ENCODE data around the gene PRX.
A peak's percentile ranks its signal among the peaks of the same experiment; 100 is the strongest.

The PRX gene

DNA sequence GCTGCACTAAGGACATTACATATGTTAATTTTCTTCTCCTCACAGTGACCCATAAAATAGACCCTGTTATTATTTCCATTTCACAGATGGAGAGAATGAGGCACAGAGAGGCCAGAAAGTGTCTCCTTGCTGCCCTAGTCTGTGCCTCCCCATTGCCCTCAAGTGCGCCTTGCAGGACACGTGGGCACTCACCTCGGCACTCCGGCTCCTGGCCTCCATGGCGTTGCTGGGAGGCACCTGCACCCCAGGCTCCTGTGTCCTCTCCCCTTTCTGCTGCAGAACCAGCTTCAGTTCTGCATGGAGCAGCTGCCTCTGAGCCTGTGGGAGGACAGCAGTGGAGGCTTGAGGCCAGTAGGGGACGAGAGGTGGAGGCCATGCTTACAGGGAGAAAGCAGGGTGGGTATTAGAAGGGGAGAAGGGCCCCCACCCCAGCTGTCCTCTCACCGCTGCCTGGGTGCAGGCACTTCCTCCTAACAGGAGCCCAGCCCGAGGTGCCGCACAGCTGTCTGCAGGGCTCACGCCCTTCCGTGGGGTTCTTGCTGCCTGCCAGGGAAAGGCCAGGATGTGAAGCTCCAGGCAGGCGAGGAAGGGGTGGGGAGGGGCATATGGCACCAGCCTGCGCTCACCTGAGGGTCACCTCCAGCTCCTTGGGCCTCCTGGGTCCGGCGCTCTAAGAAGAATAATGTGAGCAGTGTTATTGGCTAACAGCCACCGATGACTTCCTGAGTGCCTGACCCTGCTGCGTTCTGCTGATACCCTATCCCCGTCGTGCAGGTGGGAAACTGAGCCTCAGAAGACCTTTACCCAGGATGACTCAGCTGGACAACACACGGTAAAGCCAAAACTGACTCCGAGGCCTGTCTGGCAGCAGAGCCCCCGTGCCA, 5.2 kb downstream of the PRX start:
- Histone ChIP-seq H3K27ac (ENCODE audit: low read depth, low read length, poor library complexity, severe bottlenecking) (peak overlapping the region; percentile 96), H3K4me1 (ENCODE audit: insufficient read depth, low read length, severe bottlenecking) (peaks cover 62% of the 10 kb centered on the region), H3K36me3 (ENCODE audit: insufficient read depth, low read length) (no peaks in the 10 kb centered on the region), H3K4me3 (ENCODE audit: low read depth, low read length, poor library complexity, severe bottlenecking) (peak overlapping the region; percentile 18), H3K27me3 (ENCODE audit: insufficient read depth, low read length) (no peaks in the 10 kb centered on the region), H3F3A (ENCODE audit: insufficient read depth, low read length) (no peaks in the 10 kb centered on the region), H4K20me1 (ENCODE audit: insufficient read depth, low read length) (no peaks in the 10 kb centered on the region), H3K9ac (ENCODE audit: low read length) (peak overlapping the region; percentile 21; the same call in 1 of the 2 replicates), H2AFZ (ENCODE audit: low read length) (no peak overlapping the region), H3K9me3 (ENCODE audit: low read length) (no peaks in the 10 kb centered on the region), H3K4me2 (ENCODE audit: low read length) (peak overlapping the region; percentile 51), H3K9me2 (ENCODE audit: low read depth, low read length) (no peaks in the 10 kb centered on the region), H3K79me2 (ENCODE audit: insufficient read depth, low read length) (no peaks in the 10 kb centered on the region)
- no peak for TF ChIP-seq EZH2 (IDR thresholded peaks at IDR 0.05; ENCODE audit: borderline replicate concordance, low read length)
- TF ChIP-seq, protein P1, sequence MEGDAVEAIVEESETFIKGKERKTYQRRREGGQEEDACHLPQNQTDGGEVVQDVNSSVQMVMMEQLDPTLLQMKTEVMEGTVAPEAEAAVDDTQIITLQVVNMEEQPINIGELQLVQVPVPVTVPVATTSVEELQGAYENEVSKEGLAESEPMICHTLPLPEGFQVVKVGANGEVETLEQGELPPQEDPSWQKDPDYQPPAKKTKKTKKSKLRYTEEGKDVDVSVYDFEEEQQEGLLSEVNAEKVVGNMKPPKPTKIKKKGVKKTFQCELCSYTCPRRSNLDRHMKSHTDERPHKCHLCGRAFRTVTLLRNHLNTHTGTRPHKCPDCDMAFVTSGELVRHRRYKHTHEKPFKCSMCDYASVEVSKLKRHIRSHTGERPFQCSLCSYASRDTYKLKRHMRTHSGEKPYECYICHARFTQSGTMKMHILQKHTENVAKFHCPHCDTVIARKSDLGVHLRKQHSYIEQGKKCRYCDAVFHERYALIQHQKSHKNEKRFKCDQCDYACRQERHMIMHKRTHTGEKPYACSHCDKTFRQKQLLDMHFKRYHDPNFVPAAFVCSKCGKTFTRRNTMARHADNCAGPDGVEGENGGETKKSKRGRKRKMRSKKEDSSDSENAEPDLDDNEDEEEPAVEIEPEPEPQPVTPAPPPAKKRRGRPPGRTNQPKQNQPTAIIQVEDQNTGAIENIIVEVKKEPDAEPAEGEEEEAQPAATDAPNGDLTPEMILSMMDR (IDR thresholded peaks at IDR 0.05; ENCODE audit: low read length) = no peak

- TF ChIP-seq EZH2 (IDR thresholded peaks at IDR 0.05; ENCODE audit: borderline replicate concordance, low read length) = no peak
- TF ChIP-seq, protein P1 (IDR thresholded peaks at IDR 0.05; ENCODE audit: low read length) = no peak
- Histone ChIP-seq H3K27ac (ENCODE audit: low read depth, low read length, poor library complexity, severe bottlenecking) (peak overlapping the region; percentile 32), H3K79me2 (ENCODE audit: insufficient read depth, low read length) (no peaks in the 10 kb centered on the region), H3K4me3 (ENCODE audit: low read depth, low read length, poor library complexity, severe bottlenecking) (peak overlapping the region; percentile 63), H2AFZ (ENCODE audit: low read length) (peak overlapping the region; percentile 96; the same call in 1 of the 2 replicates), H3K9me2 (ENCODE audit: low read depth, low read length) (no peaks in the 10 kb centered on the region), H3K27me3 (ENCODE audit: insufficient read depth, low read length) (no peaks in the 10 kb centered on the region), H3K4me1 (ENCODE audit: insufficient read depth, low read length, severe bottlenecking) (peaks cover 19% of the 10 kb centered on the region), H3F3A (ENCODE audit: insufficient read depth, low read length) (no peaks in the 10 kb centered on the region), H3K9me3 (ENCODE audit: low read length) (no peaks in the 10 kb centered on the region), H4K20me1 (ENCODE audit: insufficient read depth, low read length) (no peaks in the 10 kb centered on the region), H3K9ac (ENCODE audit: low read length) (peak overlapping the region; percentile 61), H3K36me3 (ENCODE audit: insufficient read depth, low read length) (no peaks in the 10 kb centered on the region), H3K4me2 (ENCODE audit: low read length) (peak overlapping the region; percentile 93)
Observed at GRCh38 chr19:40403262-40403984, 9.8 kb downstream of the PRX start.

DNA sequence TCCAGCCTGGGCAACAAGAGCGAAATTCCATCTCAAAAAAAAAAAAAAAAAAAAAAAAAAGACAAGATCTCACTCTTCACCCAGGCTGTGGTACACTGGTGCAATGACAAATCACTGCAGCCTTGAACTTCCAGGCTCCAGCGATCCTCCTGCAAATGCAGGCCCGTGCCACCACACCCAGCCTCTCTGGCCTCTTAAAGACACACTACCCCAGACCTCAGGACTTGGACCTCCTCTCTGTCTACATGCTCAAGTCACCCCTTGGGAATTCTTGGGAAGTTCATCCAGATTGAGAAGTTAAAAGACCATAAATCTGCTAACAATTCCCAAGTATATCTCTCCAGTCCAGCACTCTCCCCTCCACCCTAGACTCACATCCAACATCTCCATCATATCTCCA, 12.6 kb downstream of the PRX start:
- Histone ChIP-seq H3K27ac (ENCODE audit: low read depth, low read length, poor library complexity, severe bottlenecking) (no peak overlapping the region), H3K4me2 (ENCODE audit: low read length) (no peak overlapping the region), H3K27me3 (ENCODE audit: insufficient read depth, low read length) (peaks cover 3% of the 10 kb centered on the region), H3K9me2 (ENCODE audit: low read depth, low read length) (no peaks in the 10 kb centered on the region), H2AFZ (ENCODE audit: low read length) (no peak overlapping the region), H3K9ac (ENCODE audit: low read length) (no peak overlapping the region), H3K36me3 (ENCODE audit: insufficient read depth, low read length) (no peaks in the 10 kb centered on the region), H4K20me1 (ENCODE audit: insufficient read depth, low read length) (no peaks in the 10 kb centered on the region), H3K79me2 (ENCODE audit: insufficient read depth, low read length) (no peaks in the 10 kb centered on the region), H3F3A (ENCODE audit: insufficient read depth, low read length) (no peaks in the 10 kb centered on the region), H3K4me1 (ENCODE audit: insufficient read depth, low read length, severe bottlenecking) (peaks cover 9% of the 10 kb centered on the region), H3K4me3 (ENCODE audit: low read depth, low read length, poor library complexity, severe bottlenecking) (no peak overlapping the region), H3K9me3 (ENCODE audit: low read length) (no peaks in the 10 kb centered on the region)
- no peak for TF ChIP-seq EZH2 (IDR thresholded peaks at IDR 0.05; ENCODE audit: borderline replicate concordance, low read length)
- TF ChIP-seq, protein P1 (IDR thresholded peaks at IDR 0.05; ENCODE audit: low read length) = no peak

Measured in OCI-LY1 (cell line).